Trophoblast cell (in vitro differentiated cells and primary cell): ENCODE data around the gene GFOD1.

Experiments used
- DNase-seq, 2 donors: peaks; one replicate each; pipeline ENCODE4 v3.0.0-alpha.2; 2016
- H2AFZ ChIP-seq: 2 replicates; pipeline ENCODE4 v1.6.1; 2013; ENCODE audit warnings: low read length, moderate library complexity, mild to moderate bottlenecking; ENCODE audit not compliant: insufficient read depth, poor library complexity
- H2AK5ac ChIP-seq: 2 replicates; pipeline ENCODE4 v1.6.1; 2013; ENCODE audit warnings: mild to moderate bottlenecking, low read length
- H2BK120ac ChIP-seq: 2 replicates; pipeline ENCODE4 v1.6.1; 2013; ENCODE audit warnings: low read length, mild to moderate bottlenecking, moderate library complexity; ENCODE audit not compliant: insufficient read depth, poor library complexity
- H2BK12ac ChIP-seq: 2 replicates; pipeline ENCODE4 v1.6.1; 2013; ENCODE audit warnings: mild to moderate bottlenecking, low read length, moderate library complexity
- H2BK5ac ChIP-seq: 2 replicates; pipeline ENCODE4 v1.6.1; 2013; ENCODE audit warnings: low read length, low read depth, moderate library complexity, mild to moderate bottlenecking; ENCODE audit not compliant: poor library complexity
- H3K14ac ChIP-seq: 2 replicates; pipeline ENCODE4 v1.6.1; 2013; ENCODE audit warnings: mild to moderate bottlenecking, low read length
- H3K18ac ChIP-seq: 2 replicates; pipeline ENCODE4 v1.6.1; 2013; ENCODE audit warnings: mild to moderate bottlenecking, low read length
- H3K23ac ChIP-seq: 2 replicates; pipeline ENCODE4 v1.6.1; 2013; ENCODE audit warnings: low read length
- H3K27ac ChIP-seq: 2 replicates; pipeline ENCODE4 v1.5.1; 2013; ENCODE audit warnings: low read depth, mild to moderate bottlenecking, inconsistent platforms, low read length, moderate library complexity
- H3K27me3 ChIP-seq: 2 replicates; pipeline ENCODE4 v1.6.1; 2013; ENCODE audit warnings: inconsistent platforms, mild to moderate bottlenecking, low read length, moderate library complexity; ENCODE audit not compliant: insufficient read depth
- H3K36me3 ChIP-seq, 2 experiments: 1 replicate in 1 of 2; 2 replicates in 1 of 2; pipeline ENCODE4 v1.6.1; 2013; ENCODE audit warnings: low read length in 2 of 2, mild to moderate bottlenecking in 2 of 2, moderate library complexity in 1 of 2; ENCODE audit not compliant: insufficient read depth in 2 of 2, control insufficient read depth in 1 of 2
- H3K4ac ChIP-seq: 2 replicates; pipeline ENCODE4 v1.6.1; 2013; ENCODE audit warnings: low read depth, mild to moderate bottlenecking, low read length, moderate library complexity
- H3K4me1 ChIP-seq, 2 experiments: 1 replicate in 1 of 2; 2 replicates in 1 of 2; pipeline ENCODE4 v1.6.1; 2013; ENCODE audit warnings: low read length in 2 of 2, mild to moderate bottlenecking in 2 of 2, moderate library complexity in 1 of 2; ENCODE audit not compliant: insufficient read depth in 2 of 2, control insufficient read depth in 1 of 2
- H3K4me2 ChIP-seq: 2 replicates; pipeline ENCODE4 v1.6.1; 2013; ENCODE audit warnings: inconsistent platforms, mild to moderate bottlenecking, low read length, moderate library complexity
- H3K4me3 ChIP-seq: 2 replicates; pipeline ENCODE4 v1.5.1; 2013; ENCODE audit warnings: mild to moderate bottlenecking, low read depth, low read length, inconsistent platforms
- H3K79me1 ChIP-seq: one replicate; pipeline ENCODE4 v1.6.1; 2013; ENCODE audit warnings: low read length
- H3K79me2 ChIP-seq: 2 replicates; pipeline ENCODE4 v1.6.1; 2013; ENCODE audit warnings: low read length, mild to moderate bottlenecking; ENCODE audit not compliant: control insufficient read depth, insufficient read depth, poor library complexity
- H3K9ac ChIP-seq: 2 replicates; pipeline ENCODE4 v1.6.1; 2013; ENCODE audit warnings: mild to moderate bottlenecking, low read length
- H3K9me3 ChIP-seq: 2 replicates; pipeline ENCODE4 v1.6.1; 2013; ENCODE audit warnings: low read depth, mild to moderate bottlenecking, control low read depth, inconsistent platforms, low read length; ENCODE audit not compliant: insufficient read depth
- H4K12ac ChIP-seq: 2 replicates; pipeline ENCODE4 v1.6.1; 2013; ENCODE audit warnings: low read depth, mild to moderate bottlenecking, low read length, moderate library complexity
- H4K8ac ChIP-seq: 2 replicates; pipeline ENCODE4 v1.6.1; 2013; ENCODE audit warnings: low read depth, mild to moderate bottlenecking, low read length, moderate library complexity
- H4K91ac ChIP-seq: one replicate; pipeline ENCODE4 v1.6.1; 2013; ENCODE audit warnings: low read depth, mild to moderate bottlenecking, low read length, moderate library complexity
- WGBS: extraction: QIAGEN DNeasy Blood & Tissue Kit; methylation state at CpG from one replicate; pipeline ENCODE4 v1.1.7; 2013; ENCODE audit warnings: missing lambda C conversion rate; ENCODE audit not compliant: insufficient read length, insufficient coverage; ENCODE audit errors: extremely low coverage; 5-methylcytosine and 5-hydroxymethylcytosine counted together

Gene GFOD1

DNA sequence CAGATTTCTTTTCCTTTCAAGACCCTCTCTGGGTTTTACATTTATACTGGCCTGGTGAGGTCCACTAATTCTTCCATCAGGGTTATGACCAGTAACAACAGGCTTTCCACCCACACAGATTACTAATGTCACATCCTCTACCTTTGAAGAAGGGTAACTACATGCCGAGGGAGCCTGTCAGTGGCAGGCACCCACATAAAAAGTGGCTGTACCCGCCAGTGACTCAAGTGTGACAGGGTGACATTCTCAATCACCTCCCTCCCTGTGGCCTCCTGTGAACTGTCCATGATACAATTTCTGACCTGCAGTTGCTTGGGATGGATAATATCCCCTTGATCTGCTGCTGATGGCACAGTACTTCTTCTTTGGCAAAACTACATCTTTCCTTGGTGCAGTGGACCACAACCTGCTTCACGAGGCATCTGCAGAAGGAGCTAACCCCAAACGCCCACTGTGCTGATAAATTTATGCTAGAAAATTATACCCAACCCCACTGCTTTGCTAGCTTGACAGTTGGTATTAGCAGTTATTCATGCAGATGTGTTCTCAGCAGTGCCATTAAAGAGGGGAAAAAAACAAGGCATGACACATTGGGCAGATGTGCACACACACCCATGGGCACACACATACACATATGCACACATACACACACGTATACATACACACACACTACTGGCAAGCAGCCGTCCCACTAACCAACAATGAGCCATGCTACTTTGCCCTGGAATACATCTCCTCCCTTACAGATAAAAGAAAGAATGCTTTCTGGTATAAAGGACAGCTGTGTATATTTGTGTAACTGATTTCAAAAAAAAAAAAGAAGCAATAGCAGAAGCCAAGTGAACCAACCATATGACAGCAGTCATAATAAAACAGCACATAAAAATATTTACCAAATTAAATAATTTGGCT is 20.8 kb downstream of the GFOD1 start:
- Histone ChIP-seq H3K4me1 (peaks cover 0 to 7% of the 10 kb centered on the region in 2 experiments), H2BK5ac (no peak overlapping the region), H3K18ac (no peak overlapping the region), H2AFZ (no peak overlapping the region), H3K4me2 (no peak overlapping the region), H4K91ac (no peak overlapping the region), H3K36me3 (no peaks in the 10 kb centered on the region), H3K14ac (no peak overlapping the region), H3K9ac (no peak overlapping the region), H3K79me2 (no peaks in the 10 kb centered on the region), H3K9me3 (peaks cover 5% of the 10 kb centered on the region), H3K79me1 (no peaks in the 10 kb centered on the region), H3K27me3 (no peaks in the 10 kb centered on the region), H3K4me3 (no peak overlapping the region), H2BK120ac (no peak overlapping the region), H4K12ac (no peak overlapping the region), H3K4ac (no peak overlapping the region), H3K23ac (no peak overlapping the region), H4K8ac (no peak overlapping the region), H2BK12ac (no peak overlapping the region), H2AK5ac (no peak overlapping the region), H3K27ac (no peak overlapping the region)
- no CpG with 5 or more reads among the region's 6 CpGs for WGBS
- DNase-seq, result no peak

DNA sequence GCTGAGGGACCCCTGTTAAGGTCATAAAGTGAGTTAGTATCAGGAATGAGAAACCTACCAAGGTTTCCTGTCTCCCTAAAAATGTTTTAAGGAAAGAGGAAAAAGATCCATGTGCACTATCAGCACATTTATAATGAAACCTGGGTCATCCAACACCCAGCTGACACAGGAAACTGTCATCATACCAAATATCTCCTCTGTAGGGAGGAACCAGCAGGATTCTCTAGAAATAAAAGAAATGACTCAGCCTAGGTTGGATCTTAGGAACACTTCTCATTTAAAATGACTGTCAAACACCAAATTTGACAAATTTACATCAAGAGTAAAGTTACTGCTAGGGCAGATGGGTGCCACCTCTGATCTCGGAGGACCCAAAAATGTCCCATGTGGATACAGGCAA is 21.7 kb downstream of the GFOD1 start:
- no CpG with 5 or more reads among the region's 1 CpG for WGBS
- no peak overlapping the region for H3K4me2 ChIP-seq
- H3K23ac ChIP-seq, result no peak overlapping the region

DNA sequence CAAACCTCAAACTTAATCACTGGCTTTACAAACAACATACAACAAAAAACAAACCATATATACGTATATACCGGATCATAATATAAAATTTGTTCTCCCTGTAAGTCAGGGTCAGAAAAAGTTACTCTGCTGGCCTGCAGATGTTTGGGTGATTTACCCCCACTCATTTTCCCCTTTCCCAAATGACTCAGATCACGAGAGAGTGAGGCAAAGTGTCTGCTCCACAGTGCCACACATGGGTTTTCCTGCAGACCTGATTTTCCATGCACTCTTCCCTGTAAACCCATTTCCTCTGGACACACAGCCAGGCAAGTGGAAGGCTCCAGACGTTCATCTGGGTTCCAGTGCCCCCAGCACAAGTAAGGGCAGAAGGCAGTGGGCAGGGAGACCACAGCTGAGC is 23.5 kb downstream of the GFOD1 start:
- no peaks in the 10 kb centered on the region for H3K36me3 ChIP-seq
- no peak overlapping the region for H2BK5ac ChIP-seq
- no peak for DNase-seq
- no peak overlapping the region for H2AK5ac ChIP-seq
- H3K4me1 ChIP-seq, result peaks cover 0 to 7% of the 10 kb centered on the region in 2 experiments
- H3K14ac ChIP-seq, result no peak overlapping the region
- H4K91ac ChIP-seq, result no peak overlapping the region
- H3K79me2 ChIP-seq, result no peaks in the 10 kb centered on the region
- H3K18ac ChIP-seq, result no peak overlapping the region
- WGBS, result 100% methylated on average over 2 of the region's 4 CpGs
- no peak overlapping the region for H3K23ac ChIP-seq
- no peak overlapping the region for H4K8ac ChIP-seq
- H3K27ac ChIP-seq, result no peak overlapping the region
- H3K4me3 ChIP-seq, result no peak overlapping the region
- no peak overlapping the region for H2BK120ac ChIP-seq
- H3K4ac ChIP-seq, result no peak overlapping the region
- H3K4me2 ChIP-seq, result no peak overlapping the region
- no peaks in the 10 kb centered on the region for H3K27me3 ChIP-seq
- H2AFZ ChIP-seq, result no peak overlapping the region
- peaks cover 3% of the 10 kb centered on the region for H3K9me3 ChIP-seq
- no peaks in the 10 kb centered on the region for H3K79me1 ChIP-seq
- no peak overlapping the region for H2BK12ac ChIP-seq
- H3K9ac ChIP-seq, result no peak overlapping the region
- no peak overlapping the region for H4K12ac ChIP-seq

More for the DNA sequence above, 21.7 kb downstream of the GFOD1 start:
- H2BK120ac ChIP-seq, result no peak overlapping the region
- no peak overlapping the region for H3K4ac ChIP-seq
- no peaks in the 10 kb centered on the region for H3K36me3 ChIP-seq
- no peak overlapping the region for H3K9ac ChIP-seq
- H2BK12ac ChIP-seq, result no peak overlapping the region
- H3K27ac ChIP-seq, result no peak overlapping the region
- no peak overlapping the region for H2AK5ac ChIP-seq
- H4K12ac ChIP-seq, result no peak overlapping the region
- peaks cover 5% of the 10 kb centered on the region for H3K9me3 ChIP-seq
- DNase-seq, result no peak
- no peak overlapping the region for H2BK5ac ChIP-seq
- no peaks in the 10 kb centered on the region for H3K79me2 ChIP-seq
- H3K4me3 ChIP-seq, result no peak overlapping the region
- no peaks in the 10 kb centered on the region for H3K79me1 ChIP-seq
- no peak overlapping the region for H4K8ac ChIP-seq
- no peaks in the 10 kb centered on the region for H3K27me3 ChIP-seq
- no peak overlapping the region for H4K91ac ChIP-seq
- peaks cover 0 to 7% of the 10 kb centered on the region in 2 experiments for H3K4me1 ChIP-seq
- no peak overlapping the region for H2AFZ ChIP-seq
- H3K18ac ChIP-seq, result no peak overlapping the region
- H3K14ac ChIP-seq, result no peak overlapping the region

DNA sequence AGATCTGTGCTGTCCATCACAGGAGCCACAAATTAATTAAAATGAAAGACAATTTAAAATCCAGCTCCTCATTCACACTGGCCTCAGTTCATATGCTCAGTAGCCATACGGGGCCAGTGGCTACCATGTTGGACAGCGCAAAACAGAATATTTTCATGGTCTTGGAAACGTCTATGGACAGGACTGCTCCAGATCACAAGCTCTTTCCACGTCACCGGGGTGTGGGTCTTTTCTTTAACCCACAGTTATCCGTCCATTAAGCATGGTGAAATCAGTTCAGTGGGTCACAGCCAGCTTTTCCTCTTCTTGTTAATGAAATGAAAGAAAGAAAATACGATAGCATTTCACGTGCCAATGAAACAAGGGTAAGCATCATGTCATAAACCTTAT is 24.1 kb downstream of the GFOD1 start:
- H3K27me3 ChIP-seq, result no peaks in the 10 kb centered on the region
- peaks cover 3% of the 10 kb centered on the region for H3K9me3 ChIP-seq
- no peak overlapping the region for H2AFZ ChIP-seq
- H3K36me3 ChIP-seq, result no peaks in the 10 kb centered on the region
- no peak for DNase-seq
- H3K4me1 ChIP-seq, result peaks cover 0 to 7% of the 10 kb centered on the region in 2 experiments
- H3K79me1 ChIP-seq, result no peaks in the 10 kb centered on the region
- no peak overlapping the region for H4K8ac ChIP-seq
- no peak overlapping the region for H3K4me2 ChIP-seq
- H3K14ac ChIP-seq, result no peak overlapping the region
- H3K23ac ChIP-seq, result no peak overlapping the region
- H3K9ac ChIP-seq, result no peak overlapping the region
- H2BK120ac ChIP-seq, result no peak overlapping the region
- no CpG with 5 or more reads among the region's 8 CpGs for WGBS
- H4K91ac ChIP-seq, result no peak overlapping the region
- H3K18ac ChIP-seq, result no peak overlapping the region
- H2BK5ac ChIP-seq, result no peak overlapping the region
- H3K4ac ChIP-seq, result no peak overlapping the region
- no peaks in the 10 kb centered on the region for H3K79me2 ChIP-seq
- H4K12ac ChIP-seq, result no peak overlapping the region
- H3K4me3 ChIP-seq, result no peak overlapping the region
- no peak overlapping the region for H2AK5ac ChIP-seq
- no peak overlapping the region for H3K27ac ChIP-seq
- H2BK12ac ChIP-seq, result no peak overlapping the region
